MM.1S (cell line): ENCODE measurements around the gene MTM1.

Experiments
- DNase-seq: peaks from one replicate; pipeline ENCODE4 v3.0.0-alpha.2; 2015
- H2AFZ ChIP-seq: fragments of 300-600 bp; sonication (generic); 2 replicates; pipeline ENCODE4 v1.6.0; 2016; ENCODE audit warnings: antibody characterized with exemption, low read length
- H3F3A ChIP-seq: fragments of 300-600 bp; sonication (generic); 2 replicates; pipeline ENCODE4 v1.6.1; 2016; ENCODE audit warnings: mild to moderate bottlenecking, antibody characterized with exemption, low read length, moderate library complexity, mixed read lengths; ENCODE audit not compliant: insufficient read depth
- H3K27ac ChIP-seq: fragments of 300-600 bp; sonication (generic); 2 replicates; pipeline ENCODE4 v1.5.1; 2016; ENCODE audit warnings: mild to moderate bottlenecking, low read length
- H3K27me3 ChIP-seq: fragments of 300-600 bp; sonication (generic); replicated peaks from 2 replicates; pipeline ENCODE4 v1.6.0; 2016; ENCODE audit warnings: low read length; ENCODE audit not compliant: insufficient read depth
- H3K36me3 ChIP-seq: fragments of 300-600 bp; sonication (generic); replicated peaks from 2 replicates; pipeline ENCODE4 v1.6.1; 2016; ENCODE audit warnings: mild to moderate bottlenecking, low read length, mixed read lengths; ENCODE audit not compliant: insufficient read depth
- H3K4me1 ChIP-seq: fragments of 300-600 bp; sonication (generic); 2 replicates; pipeline ENCODE4 v1.6.1; 2016; ENCODE audit warnings: low read length, mixed read lengths
- H3K4me2 ChIP-seq: fragments of 300-600 bp; sonication (generic); 2 replicates; pipeline ENCODE4 v1.6.0; 2016; ENCODE audit warnings: low read depth, low read length
- H3K4me3 ChIP-seq: fragments of 300-600 bp; sonication (generic); 2 replicates; pipeline ENCODE4 v1.5.1; 2016; ENCODE audit warnings: low read length, mixed read lengths
- H3K79me2 ChIP-seq: fragments of 300-600 bp; sonication (generic); 2 replicates; pipeline ENCODE4 v1.6.1; 2016; ENCODE audit warnings: mixed run types, low read length, mixed read lengths
- H3K9ac ChIP-seq: fragments of 300-600 bp; sonication (generic); 2 replicates; pipeline ENCODE4 v1.6.1; 2016; ENCODE audit warnings: low read length, mixed read lengths
- H3K9me2 ChIP-seq: fragments of 300-600 bp; sonication (generic); replicated peaks from 2 replicates; pipeline ENCODE4 v1.6.1; 2016; ENCODE audit warnings: mild to moderate bottlenecking, low read length, mixed read lengths; ENCODE audit not compliant: insufficient read depth
- H3K9me3 ChIP-seq: fragments of 300-600 bp; sonication (generic); replicated peaks from 2 replicates; pipeline ENCODE4 v1.6.1; 2016; ENCODE audit warnings: mild to moderate bottlenecking, low read length, mixed read lengths; ENCODE audit not compliant: insufficient read depth
- H4K20me1 ChIP-seq: fragments of 300-600 bp; sonication (generic); 2 replicates; pipeline ENCODE4 v1.6.1; 2016; ENCODE audit warnings: mild to moderate bottlenecking, low read length, moderate library complexity, mixed read lengths; ENCODE audit not compliant: insufficient read depth
- EZH2 ChIP-seq: fragments of 300-600 bp; sonication (generic); optimal IDR thresholded peaks from 2 replicates; pipeline ENCODE3; 2017; ENCODE audit warnings: low read depth, mild to moderate bottlenecking, antibody characterized with exemption, low read length, mixed read lengths
- EZH2phosphoT487 ChIP-seq: fragments of 300-600 bp; sonication (generic); IDR thresholded peaks from 2 replicates; pipeline ENCODE4 v1.6.1; 2018; ENCODE audit warnings: antibody characterized with exemption, low read length
- TF ChIP-seq, protein P1 (sequence below): fragments of 300-600 bp; sonication (generic); IDR thresholded peaks from 2 replicates; pipeline ENCODE4 v1.5.1; 2016; ENCODE audit warnings: antibody characterized with exemption, low read length, mixed read lengths

Gene MTM1

DNA sequence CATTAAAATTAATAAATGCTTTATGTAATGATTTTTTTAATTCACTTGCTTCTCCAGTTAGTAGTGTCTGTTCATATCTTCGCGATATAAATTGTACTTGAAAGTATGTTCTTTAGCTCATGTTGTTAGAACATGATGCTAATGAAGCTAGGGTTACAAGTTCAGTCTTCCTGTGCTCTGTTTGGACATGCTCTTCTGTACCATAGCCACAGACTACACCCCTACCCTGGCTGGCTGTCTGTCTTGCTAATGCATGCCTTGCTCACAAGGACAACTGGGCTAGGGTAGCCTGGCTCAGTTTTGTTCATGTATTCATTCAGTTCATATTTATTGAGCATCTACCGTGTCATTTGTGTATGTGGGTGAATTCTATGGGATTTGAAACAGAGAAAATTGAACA is 74.0 kb downstream of the MTM1 start:
- Histone ChIP-seq H3K27ac (no peak overlapping the region), H2AFZ (no peak overlapping the region), H3K36me3 (no peaks in the 10 kb centered on the region), H4K20me1 (no peaks in the 10 kb centered on the region), H3K9me3 (no peaks in the 10 kb centered on the region), H3K79me2 (no peaks in the 10 kb centered on the region), H3K9ac (no peak overlapping the region), H3K9me2 (no peaks in the 10 kb centered on the region), H3K4me2 (no peak overlapping the region), H3K4me3 (no peak overlapping the region), H3F3A (no peaks in the 10 kb centered on the region), H3K4me1 (no peaks in the 10 kb centered on the region), H3K27me3 (no peaks in the 10 kb centered on the region)
- DNase-seq: no peak
- TF ChIP-seq, protein P1, sequence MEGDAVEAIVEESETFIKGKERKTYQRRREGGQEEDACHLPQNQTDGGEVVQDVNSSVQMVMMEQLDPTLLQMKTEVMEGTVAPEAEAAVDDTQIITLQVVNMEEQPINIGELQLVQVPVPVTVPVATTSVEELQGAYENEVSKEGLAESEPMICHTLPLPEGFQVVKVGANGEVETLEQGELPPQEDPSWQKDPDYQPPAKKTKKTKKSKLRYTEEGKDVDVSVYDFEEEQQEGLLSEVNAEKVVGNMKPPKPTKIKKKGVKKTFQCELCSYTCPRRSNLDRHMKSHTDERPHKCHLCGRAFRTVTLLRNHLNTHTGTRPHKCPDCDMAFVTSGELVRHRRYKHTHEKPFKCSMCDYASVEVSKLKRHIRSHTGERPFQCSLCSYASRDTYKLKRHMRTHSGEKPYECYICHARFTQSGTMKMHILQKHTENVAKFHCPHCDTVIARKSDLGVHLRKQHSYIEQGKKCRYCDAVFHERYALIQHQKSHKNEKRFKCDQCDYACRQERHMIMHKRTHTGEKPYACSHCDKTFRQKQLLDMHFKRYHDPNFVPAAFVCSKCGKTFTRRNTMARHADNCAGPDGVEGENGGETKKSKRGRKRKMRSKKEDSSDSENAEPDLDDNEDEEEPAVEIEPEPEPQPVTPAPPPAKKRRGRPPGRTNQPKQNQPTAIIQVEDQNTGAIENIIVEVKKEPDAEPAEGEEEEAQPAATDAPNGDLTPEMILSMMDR: no peak
- TF ChIP-seq EZH2phosphoT487 (no peak), EZH2 (no peak)

DNA sequence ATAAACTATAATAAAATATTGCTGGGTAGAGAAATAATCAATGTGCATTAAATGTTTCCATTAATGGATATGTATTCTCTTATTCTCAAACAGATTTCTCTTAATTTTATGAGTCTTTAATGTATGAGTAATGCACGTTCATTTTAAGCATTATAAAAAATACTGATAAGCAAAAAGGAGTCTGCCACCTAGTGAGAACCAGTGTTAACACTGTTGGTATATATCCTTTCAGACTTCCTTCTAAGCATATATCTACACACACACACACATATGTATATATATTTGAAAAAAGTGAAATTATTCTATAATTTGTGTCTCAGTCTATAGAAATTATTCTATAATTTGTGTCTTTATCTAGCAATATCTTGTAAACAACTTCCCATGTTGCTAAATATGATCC is 74.8 kb downstream of the MTM1 start:
- H3K4me3 ChIP-seq: no peak overlapping the region
- no peaks in the 10 kb centered on the region for H3K4me1 ChIP-seq
- H3K27me3 ChIP-seq: no peaks in the 10 kb centered on the region
- no peak for TF ChIP-seq EZH2phosphoT487
- no peak for TF ChIP-seq EZH2
- no peak overlapping the region for H3K4me2 ChIP-seq
- H3K9me3 ChIP-seq: no peaks in the 10 kb centered on the region
- H3K27ac ChIP-seq: no peak overlapping the region
- H3K9me2 ChIP-seq: no peaks in the 10 kb centered on the region
- no peaks in the 10 kb centered on the region for H3K36me3 ChIP-seq
- H3K9ac ChIP-seq: no peak overlapping the region
- no peaks in the 10 kb centered on the region for H4K20me1 ChIP-seq
- no peak for DNase-seq
- H2AFZ ChIP-seq: no peak overlapping the region
- no peaks in the 10 kb centered on the region for H3K79me2 ChIP-seq
- H3F3A ChIP-seq: no peaks in the 10 kb centered on the region

DNA sequence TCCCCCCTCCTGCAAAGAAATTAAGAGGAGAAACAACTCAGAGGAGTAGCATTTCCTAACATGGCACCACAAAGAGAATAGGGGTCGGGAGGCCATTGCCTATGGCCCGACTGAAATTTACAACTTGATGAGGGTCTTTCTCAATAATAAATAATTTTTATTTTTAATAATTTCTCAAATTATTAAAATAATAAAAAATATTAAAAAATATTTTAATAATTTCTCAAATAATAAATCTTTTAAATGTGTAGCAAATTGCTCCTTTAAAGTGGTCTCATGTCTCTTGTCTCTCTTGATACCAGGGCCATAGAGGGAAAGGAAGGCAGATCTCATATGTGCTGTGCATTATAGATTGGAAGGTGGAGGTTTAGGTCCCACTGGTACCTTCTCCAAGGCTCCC is 75.5 kb downstream of the MTM1 start:
- no peaks in the 10 kb centered on the region for H3K27me3 ChIP-seq
- H3K27ac ChIP-seq: no peak overlapping the region
- H3K9ac ChIP-seq: no peak overlapping the region
- no peaks in the 10 kb centered on the region for H3K9me2 ChIP-seq
- no peak overlapping the region for H3K4me3 ChIP-seq
- H3K36me3 ChIP-seq: no peaks in the 10 kb centered on the region
- no peaks in the 10 kb centered on the region for H3K9me3 ChIP-seq
- H4K20me1 ChIP-seq: no peaks in the 10 kb centered on the region
- TF ChIP-seq, protein P1: no peak
- no peak for TF ChIP-seq EZH2
- DNase-seq: no peak
- H3K79me2 ChIP-seq: no peaks in the 10 kb centered on the region
- H2AFZ ChIP-seq: no peak overlapping the region
- H3K4me2 ChIP-seq: no peak overlapping the region
- no peaks in the 10 kb centered on the region for H3K4me1 ChIP-seq
- no peaks in the 10 kb centered on the region for H3F3A ChIP-seq

DNA sequence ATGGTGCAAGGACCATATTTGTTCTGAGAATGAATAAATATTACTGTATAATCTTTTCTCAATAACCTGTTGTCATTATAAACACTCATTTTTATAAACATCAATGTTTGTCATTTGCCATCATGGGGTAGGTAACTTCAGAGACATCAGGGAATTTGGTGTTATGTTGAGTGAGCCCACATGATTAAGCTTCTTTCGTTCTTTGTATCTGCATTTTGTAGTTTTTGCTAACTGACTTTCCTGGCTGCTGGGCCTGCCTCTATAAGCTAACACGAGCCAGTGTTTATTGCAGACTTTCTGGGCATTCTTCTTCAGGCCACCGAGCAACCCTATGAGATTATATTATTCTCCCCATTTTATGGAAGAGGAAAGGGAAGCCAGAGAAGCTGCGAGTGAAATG is 76.0 kb downstream of the MTM1 start:
- no peak for DNase-seq
- Histone ChIP-seq H3K27ac (no peak overlapping the region), H3K9me2 (no peaks in the 10 kb centered on the region), H3K4me1 (no peaks in the 10 kb centered on the region), H3F3A (no peaks in the 10 kb centered on the region), H2AFZ (no peak overlapping the region), H4K20me1 (no peaks in the 10 kb centered on the region), H3K9ac (no peak overlapping the region), H3K9me3 (no peaks in the 10 kb centered on the region), H3K36me3 (no peaks in the 10 kb centered on the region), H3K79me2 (no peaks in the 10 kb centered on the region), H3K4me3 (no peak overlapping the region), H3K27me3 (no peaks in the 10 kb centered on the region), H3K4me2 (no peak overlapping the region)
- TF ChIP-seq EZH2phosphoT487 (no peak), EZH2 (no peak)
- TF ChIP-seq, protein P1: no peak
